Hypothalamus (tissue), 51 donors: ENCODE measurements around the gene SYNPR.
"Not testable (repeated sequence)": the region's sequence is repeated elsewhere in the genome, so short reads cannot be mapped to it uniquely, and the experiment has no call there.

Experiments
- DNase-seq, 51 donors: peaks; one replicate each; lab custom pipeline; 2025; lab: John Stamatoyannopoulos, UW

The SYNPR gene

GRCh38 chr3:63607716-63608115, 329.6 kb downstream of the SYNPR start:
- DNase-seq: peak in 1 of 51 donors; percentile 2

GRCh38 chr3:63609408-63609807, 331.3 kb downstream of the SYNPR start:
- no peak for DNase-seq

- DNase-seq: no peak
These were observed 331.7 kb downstream of the SYNPR start for GRCh38 chr3:63609834-63610233.

GRCh38 chr3:63611382-63611781, 333.3 kb downstream of the SYNPR start:
- no peak for DNase-seq

GRCh38 chr3:63613561-63613960, 335.5 kb downstream of the SYNPR start:
- no peak for DNase-seq

- no peak for DNase-seq
These were observed 339.3 kb downstream of the SYNPR start for GRCh38 chr3:63617391-63617790.

- DNase-seq: peak in 1 of 51 donors; percentile 1
These were observed 346.9 kb downstream of the SYNPR start for GRCh38 chr3:63624941-63625560.

- DNase-seq: no peak
These were observed 353.6 kb downstream of the SYNPR start for GRCh38 chr3:63631670-63632069.

- DNase-seq: no peak
These were observed 357.1 kb downstream of the SYNPR start for GRCh38 chr3:63635186-63635585.

GRCh38 chr3:63639806-63640205, 361.7 kb downstream of the SYNPR start:
- no peak for DNase-seq

GRCh38 chr3:63642488-63642887, 364.4 kb downstream of the SYNPR start:
- DNase-seq: no peak

GRCh38 chr3:63644212-63644797, 366.2 kb downstream of the SYNPR start:
- no peak for DNase-seq

- not testable (repeated sequence) for DNase-seq
These were observed 367.0 kb downstream of the SYNPR start for GRCh38 chr3:63644928-63645781.

- no peak for DNase-seq
These were observed 374.1 kb downstream of the SYNPR start, which contains the start of gene SNTN for GRCh38 chr3:63652066-63652725. Gene SNTN (plus strand): TSS chr3:63652675. CDS start chr3:63652688, 13 bp downstream.

- DNase-seq: no peak
These were observed 376.1 kb downstream of the SYNPR start for GRCh38 chr3:63654211-63654610.

- DNase-seq: no peak
These were observed 376.8 kb downstream of the SYNPR start for GRCh38 chr3:63654931-63655330.

GRCh38 chr3:63655519-63655918, 377.4 kb downstream of the SYNPR start:
- no peak for DNase-seq

GRCh38 chr3:63656786-63657185, 378.7 kb downstream of the SYNPR start:
- DNase-seq: no peak

GRCh38 chr3:63661242-63661641, 383.1 kb downstream of the SYNPR start:
- no peak for DNase-seq

GRCh38 chr3:63662011-63662410, 383.9 kb downstream of the SYNPR start:
- no peak for DNase-seq

GRCh38 chr3:63662500-63662899, 384.4 kb downstream of the SYNPR start:
- no peak for DNase-seq
